OCI-LY1 (cell line): ENCODE data around the gene DLAT.

Experiments used
- EZH2 ChIP-seq: fragments of 200-600 bp; sonication (generic), shearing (Covaris generic); IDR thresholded peaks from 2 replicates; pipeline ENCODE4 v1.8.0; 2017; ENCODE audit warnings: borderline replicate concordance, mixed run types, mild to moderate bottlenecking, antibody characterized with exemption, low read length, moderate library complexity, mixed read lengths
- TF ChIP-seq, protein P1 (sequence below): fragments of 200-600 bp; sonication (generic), shearing (Covaris generic); IDR thresholded peaks from 2 replicates; pipeline ENCODE4 v1.5.1; 2017; ENCODE audit warnings: mild to moderate bottlenecking, antibody characterized with exemption, low read length, moderate library complexity, mixed read lengths

DNA sequence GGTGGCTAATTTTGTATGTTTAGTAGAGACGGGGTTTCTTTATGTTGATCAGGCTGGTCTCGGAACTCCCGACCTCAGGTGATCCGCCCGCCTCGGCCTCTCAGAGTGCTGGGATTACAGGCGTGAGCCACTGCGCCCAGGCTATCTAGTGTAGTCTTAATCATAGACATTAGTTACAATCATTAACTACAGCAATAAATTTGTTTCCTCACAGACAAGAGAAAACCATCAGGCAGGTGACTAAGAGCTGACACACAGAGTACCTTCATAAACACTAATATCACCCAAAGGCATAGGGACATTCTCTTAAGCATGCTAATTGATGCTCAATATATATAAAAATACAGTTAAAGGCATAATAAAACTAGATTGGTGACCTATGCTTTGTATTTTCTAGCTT is 80.9 kb downstream of the DLAT start:
- TF ChIP-seq EZH2 = no peak
- TF ChIP-seq, protein P1, sequence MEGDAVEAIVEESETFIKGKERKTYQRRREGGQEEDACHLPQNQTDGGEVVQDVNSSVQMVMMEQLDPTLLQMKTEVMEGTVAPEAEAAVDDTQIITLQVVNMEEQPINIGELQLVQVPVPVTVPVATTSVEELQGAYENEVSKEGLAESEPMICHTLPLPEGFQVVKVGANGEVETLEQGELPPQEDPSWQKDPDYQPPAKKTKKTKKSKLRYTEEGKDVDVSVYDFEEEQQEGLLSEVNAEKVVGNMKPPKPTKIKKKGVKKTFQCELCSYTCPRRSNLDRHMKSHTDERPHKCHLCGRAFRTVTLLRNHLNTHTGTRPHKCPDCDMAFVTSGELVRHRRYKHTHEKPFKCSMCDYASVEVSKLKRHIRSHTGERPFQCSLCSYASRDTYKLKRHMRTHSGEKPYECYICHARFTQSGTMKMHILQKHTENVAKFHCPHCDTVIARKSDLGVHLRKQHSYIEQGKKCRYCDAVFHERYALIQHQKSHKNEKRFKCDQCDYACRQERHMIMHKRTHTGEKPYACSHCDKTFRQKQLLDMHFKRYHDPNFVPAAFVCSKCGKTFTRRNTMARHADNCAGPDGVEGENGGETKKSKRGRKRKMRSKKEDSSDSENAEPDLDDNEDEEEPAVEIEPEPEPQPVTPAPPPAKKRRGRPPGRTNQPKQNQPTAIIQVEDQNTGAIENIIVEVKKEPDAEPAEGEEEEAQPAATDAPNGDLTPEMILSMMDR = no peak
